GM18508 (cell line): Measurements from ENCODE around the gene SRBD1.
"Not testable (repeated sequence)": the region's sequence is repeated elsewhere in the genome, so short reads cannot be mapped to it uniquely, and the experiment has no call there.

ENCODE experiments used
- ATAC-seq: cut with Tn5 transposase; IDR thresholded peaks from one replicate; pipeline ENCODE4 v1.9.1; 2021; ENCODE audit warnings: moderate number of reproducible peaks; ENCODE audit not compliant: insufficient read depth, unreplicated experiment

SRBD1 gene

GRCh38 chr2:45439788-45440773 lies 171.0 kb downstream of the SRBD1 start:
- peak; percentile 42 for ATAC-seq

GRCh38 chr2:45438872-45439665 lies 172.0 kb downstream of the SRBD1 start:
- ATAC-seq, result no peak

- no peak for ATAC-seq
Observed at GRCh38 chr2:45436456-45436855, 174.6 kb downstream of the SRBD1 start.

- no peak for ATAC-seq
Observed at GRCh38 chr2:45435316-45435715, 175.8 kb downstream of the SRBD1 start.

GRCh38 chr2:45433363-45433762 lies 177.7 kb downstream of the SRBD1 start:
- ATAC-seq, result no peak

GRCh38 chr2:45432406-45432805 lies 178.7 kb downstream of the SRBD1 start:
- ATAC-seq, result no peak

GRCh38 chr2:45426025-45426424 lies 185.0 kb downstream of the SRBD1 start:
- ATAC-seq, result not testable (repeated sequence)

GRCh38 chr2:45422921-45423320 lies 188.1 kb downstream of the SRBD1 start:
- ATAC-seq, result no peak

- no peak for ATAC-seq
Observed at GRCh38 chr2:45418532-45418931, 192.5 kb downstream of the SRBD1 start.

- ATAC-seq, result no peak
Observed at GRCh38 chr2:45415534-45416123, 195.4 kb downstream of the SRBD1 start.

- no peak for ATAC-seq
Observed at GRCh38 chr2:45412754-45413379, 198.2 kb downstream of the SRBD1 start.

- no peak for ATAC-seq
Observed at GRCh38 chr2:45409677-45410076, 201.4 kb downstream of the SRBD1 start.

GRCh38 chr2:45406621-45407020 lies 204.4 kb downstream of the SRBD1 start:
- no peak for ATAC-seq

GRCh38 chr2:45404807-45405297 lies 206.2 kb downstream of the SRBD1 start:
- no peak for ATAC-seq

GRCh38 chr2:45403036-45403435 lies 208.0 kb downstream of the SRBD1 start:
- ATAC-seq, result no peak

GRCh38 chr2:45401431-45401922 lies 209.6 kb downstream of the SRBD1 start:
- ATAC-seq, result no peak

- no peak for ATAC-seq
Observed at GRCh38 chr2:45399040-45399784, 211.9 kb downstream of the SRBD1 start.

- ATAC-seq, result no peak
Observed at GRCh38 chr2:45397292-45397691, 213.8 kb downstream of the SRBD1 start.

- no peak for ATAC-seq
Observed at GRCh38 chr2:45396671-45397070, 214.4 kb downstream of the SRBD1 start.
